Activated CD8-positive, alpha-beta memory T cell treated with anti-CD3 and anti-CD28 coated beads for 48 hours (primary cell): ENCODE measurements around the gene WDPCP.
"Not testable (repeated sequence)": the region's sequence is repeated elsewhere in the genome, so short reads cannot be mapped to it uniquely, and the experiment has no call there.

Experiments
- DNase-seq, 3 experiments: peaks; one replicate each; pipeline ENCODE4 v3.0.0-alpha.2; 2020; ENCODE audit warnings: low read depth in 2 of 3, low spot score in 2 of 3

The WDPCP gene

GRCh38 chr2:63465633-63466032 lies 122.6 kb downstream of the WDPCP start:
- DNase-seq: no peak

- no peak for DNase-seq
Observed at GRCh38 chr2:63463142-63463541, 125.1 kb downstream of the WDPCP start.

- DNase-seq: no peak
Observed at GRCh38 chr2:63446658-63447057, 141.6 kb downstream of the WDPCP start.

GRCh38 chr2:63444565-63445288 lies 143.6 kb downstream of the WDPCP start:
- DNase-seq: no peak

GRCh38 chr2:63440612-63441011 lies 147.7 kb downstream of the WDPCP start:
- DNase-seq: no peak

GRCh38 chr2:63438181-63438580 lies 150.1 kb downstream of the WDPCP start:
- DNase-seq: no peak

GRCh38 chr2:63436488-63436887 lies 151.8 kb downstream of the WDPCP start:
- DNase-seq: no peak

- no peak for DNase-seq
Observed at GRCh38 chr2:63435070-63435469, 153.2 kb downstream of the WDPCP start.

GRCh38 chr2:63434024-63435001 lies 154.0 kb downstream of the WDPCP start:
- no peak for DNase-seq

GRCh38 chr2:63432373-63432772 lies 155.9 kb downstream of the WDPCP start:
- DNase-seq: no peak

GRCh38 chr2:63425606-63426005 lies 162.7 kb downstream of the WDPCP start:
- DNase-seq: no peak

GRCh38 chr2:63425079-63425416 lies 163.2 kb downstream of the WDPCP start:
- no peak for DNase-seq

- peak in 1 of 3 experiments; percentile 1 for DNase-seq
Observed at GRCh38 chr2:63424329-63425078, 163.8 kb downstream of the WDPCP start.

- no peak for DNase-seq
Observed at GRCh38 chr2:63422556-63422955, 165.7 kb downstream of the WDPCP start.

GRCh38 chr2:63408530-63408929 lies 179.7 kb downstream of the WDPCP start:
- DNase-seq: no peak

GRCh38 chr2:63406641-63407040 lies 181.6 kb downstream of the WDPCP start:
- no peak for DNase-seq

- no peak for DNase-seq
Observed at GRCh38 chr2:63403820-63404219, 184.5 kb downstream of the WDPCP start.

GRCh38 chr2:63402889-63403288 lies 185.4 kb downstream of the WDPCP start:
- not testable (repeated sequence) for DNase-seq

- DNase-seq: no peak
Observed at GRCh38 chr2:63399156-63399555, 189.1 kb downstream of the WDPCP start.

GRCh38 chr2:63379451-63379850 lies 208.8 kb downstream of the WDPCP start:
- no peak for DNase-seq

- no peak for DNase-seq
Observed at GRCh38 chr2:63378589-63378988, 209.7 kb downstream of the WDPCP start.

GRCh38 chr2:63374341-63374740 lies 213.9 kb downstream of the WDPCP start:
- no peak for DNase-seq
